Stimulated activated naive CD8-positive, alpha-beta T cell treated with anti-CD3 and anti-CD28 coated beads, Interleukin-15, amount 100 ng/mL, for 72 hours (primary cell): ENCODE results near the gene LCE6A.

Experiments
- ATAC-seq: fragments of 150-1000 bp; cut with Tn5 transposase; 2 replicates; pipeline ENCODE4 v1.10.0; 2021; ENCODE audit warnings: mild to moderate bottlenecking, moderate library complexity
- DNase-seq, 2 donors: peaks; one replicate each; pipeline ENCODE4 v3.0.0; 2021 to 2022
- H3K27ac Mint-ChIP-seq, 2 donors: one replicate each; pipeline ENCODE4 v1.8.0; 2022; ENCODE audit warnings: mild to moderate bottlenecking in 2 of 2, mixed read lengths in 2 of 2, moderate library complexity in 2 of 2
- H3K27me3 Mint-ChIP-seq: one replicate; pipeline ENCODE4 v1.8.0; 2022; ENCODE audit warnings: mixed read lengths
- H3K4me1 Mint-ChIP-seq: one replicate; pipeline ENCODE4 v1.8.0; 2022; ENCODE audit warnings: mild to moderate bottlenecking, mixed read lengths
- H3K4me3 Mint-ChIP-seq, 2 donors: one replicate each; pipeline ENCODE4 v1.8.0; 2022; ENCODE audit warnings: mild to moderate bottlenecking in 2 of 2, mixed read lengths in 2 of 2, moderate library complexity in 1 of 2
- H3K9me3 Mint-ChIP-seq, 2 donors: one replicate each; pipeline ENCODE4 v1.8.0; 2022; ENCODE audit warnings: mixed read lengths in 2 of 2

Gene LCE6A

DNA sequence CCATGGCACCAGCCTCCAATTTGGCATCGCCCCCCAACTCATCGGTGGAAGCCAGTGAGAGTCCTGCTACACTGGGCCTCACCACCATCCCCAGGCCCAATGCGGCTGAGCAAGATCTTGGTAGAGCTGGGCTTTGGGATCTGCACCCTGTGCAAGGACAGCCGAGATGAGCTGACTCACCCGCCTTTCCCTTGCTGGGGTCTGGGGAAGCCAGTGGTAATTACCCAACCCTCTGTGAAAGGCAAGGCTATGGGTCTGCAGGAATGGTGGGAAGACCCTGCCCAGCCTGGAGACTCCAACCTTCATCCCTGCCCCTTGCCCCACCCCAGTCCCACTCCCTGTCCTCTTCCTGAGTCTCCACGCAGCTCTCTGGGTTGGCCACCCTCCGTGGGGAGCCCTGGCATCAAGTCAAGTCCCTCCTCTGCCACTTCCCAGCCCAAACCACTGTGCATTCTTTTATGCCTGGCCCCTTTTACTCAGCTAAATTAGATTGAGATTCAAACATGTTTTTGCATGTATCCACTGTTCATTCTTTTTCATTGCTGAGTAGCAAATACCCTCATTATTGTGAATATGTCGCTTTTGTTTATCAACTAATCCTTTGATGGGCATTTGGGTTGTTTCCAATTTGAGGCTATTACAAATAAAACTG lies 44.2 kb downstream of the LCE6A start:
- ATAC-seq (no peak), DNase-seq (no peak)
- Mint-ChIP-seq H3K4me3 (no peak overlapping the region), H3K27me3 (peaks cover 9% of the 10 kb centered on the region), H3K4me1 (no peaks in the 10 kb centered on the region), H3K27ac (no peak overlapping the region), H3K9me3 (no peaks in the 10 kb centered on the region)

DNA sequence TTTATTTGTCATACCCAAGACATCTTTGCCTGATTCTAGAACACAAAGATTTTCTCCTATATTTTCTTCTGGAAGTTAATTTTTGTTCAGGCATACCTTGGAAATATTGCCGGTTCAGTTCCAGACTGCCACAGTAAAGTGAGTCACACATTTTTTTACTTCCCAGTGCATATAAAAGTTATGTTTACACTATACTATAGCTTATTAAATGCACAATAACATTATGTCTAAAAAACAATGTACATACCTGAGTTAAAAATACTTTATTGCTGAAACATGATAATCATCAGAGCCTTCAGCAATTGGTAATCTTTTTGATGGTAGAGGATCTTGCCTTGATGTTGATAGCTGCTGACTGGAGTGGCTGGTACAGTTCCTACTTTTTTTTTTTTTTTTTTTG lies 45.5 kb downstream of the LCE6A start:
- H3K4me3 Mint-ChIP-seq = no peak overlapping the region
- DNase-seq (no peak), ATAC-seq (no peak)
- H3K27me3 Mint-ChIP-seq = peaks cover 9% of the 10 kb centered on the region
- no peaks in the 10 kb centered on the region for H3K9me3 Mint-ChIP-seq
- no peak overlapping the region for H3K27ac Mint-ChIP-seq
- no peaks in the 10 kb centered on the region for H3K4me1 Mint-ChIP-seq
